Spinal cord (tissue), 10 donors: ENCODE measurements around the gene GRID1. TPM values are rescaled to one million over a fixed set of nuclear protein-coding genes. Genes with fewer than 3 reads are reported as not detected.
A peak's percentile ranks its signal among the peaks of the same experiment; 100 is the strongest.

Source experiments
- DNase-seq, 6 donors: peaks; one replicate each; pipeline versions ENCODE4 v3.0.0 to v3.0.0-alpha.2; 2013 to 2015; ENCODE audit warnings: low spot score in 6 of 6, low read depth in 4 of 6
- H3K27ac ChIP-seq: one replicate; pipeline ENCODE4 v1.5.1; 2013; ENCODE audit warnings: low read depth, low read length, control low read depth
- H3K27me3 ChIP-seq: one replicate; pipeline ENCODE4 v1.6.1; 2013; ENCODE audit warnings: low read length; ENCODE audit not compliant: control insufficient read depth, insufficient read depth
- H3K36me3 ChIP-seq: one replicate; pipeline ENCODE4 v1.6.1; 2013; ENCODE audit warnings: low read length; ENCODE audit not compliant: control insufficient read depth, insufficient read depth
- H3K4me1 ChIP-seq: one replicate; pipeline ENCODE4 v1.6.1; 2013; ENCODE audit warnings: low read length; ENCODE audit not compliant: control insufficient read depth, insufficient read depth
- H3K4me3 ChIP-seq: one replicate; pipeline ENCODE4 v1.5.1; 2013; ENCODE audit warnings: low read depth, low read length, control low read depth
- H3K9me3 ChIP-seq: one replicate; pipeline ENCODE4 v1.6.1; 2013; ENCODE audit warnings: low read length; ENCODE audit not compliant: control insufficient read depth, insufficient read depth
- WGBS: methylation state at CpG from one replicate; pipeline ENCODE4 v1.1.5; 2013; ENCODE audit warnings: missing lambda C conversion rate; ENCODE audit not compliant: insufficient coverage; 5-methylcytosine and 5-hydroxymethylcytosine counted together
- polyA plus RNA-seq, 2 donors: library from polyadenylated mRNA; unstranded; fragments of 120-200 nt; gene quantifications; one replicate each; pipeline ENCODE4 v1.2.1, GENCODE V29; 2013; ENCODE audit not compliant: insufficient read length in 2 of 2
- total RNA-seq, 2 donors: library from RNA; depleted of rRNA in 1 of 2; stranded (reverse); fragments of 120-200 nt in 1 of 2; fragments of >200 nt in 1 of 2; gene quantifications; one replicate each; pipeline versions ENCODE4 v1.2.3 to v1.2.4, GENCODE V29; 2013 to 2014
- donor health status: healthy.

The GRID1 gene
- total and polyA plus RNA-seq, 4 donors = 7.6 to 30.1 (median 22.2) TPM

GRCh38 chr10:86259901-86260562, 106.6 kb downstream of the GRID1 start:
- no peak overlapping the region for H3K4me3 ChIP-seq
- H3K27me3 ChIP-seq = no peaks in the 10 kb centered on the region
- no peak for DNase-seq
- peaks cover 4% of the 10 kb centered on the region for H3K36me3 ChIP-seq
- H3K9me3 ChIP-seq = no peaks in the 10 kb centered on the region
- 83% methylated on average over 3 of the region's 4 CpGs for WGBS
- peaks cover 55% of the 10 kb centered on the region for H3K4me1 ChIP-seq
- no peak overlapping the region for H3K27ac ChIP-seq

- DNase-seq = peak in 1 of 6 donors; percentile 19
- WGBS = 28% methylated on average over 2 of the region's 3 CpGs
- H3K4me1 ChIP-seq = peaks cover 44% of the 10 kb centered on the region
- no peak overlapping the region for H3K4me3 ChIP-seq
- no peaks in the 10 kb centered on the region for H3K27me3 ChIP-seq
- no peak overlapping the region for H3K27ac ChIP-seq
- H3K9me3 ChIP-seq = no peaks in the 10 kb centered on the region
- H3K36me3 ChIP-seq = peaks cover 4% of the 10 kb centered on the region
These were observed 107.7 kb downstream of the GRID1 start for GRCh38 chr10:86258941-86259340.

GRCh38 chr10:86258499-86258898, 108.1 kb downstream of the GRID1 start:
- no CpG with 5 or more reads among the region's 1 CpG for WGBS
- H3K4me3 ChIP-seq = no peak overlapping the region
- H3K9me3 ChIP-seq = no peaks in the 10 kb centered on the region
- H3K27me3 ChIP-seq = no peaks in the 10 kb centered on the region
- H3K36me3 ChIP-seq = peaks cover 4% of the 10 kb centered on the region
- DNase-seq = peak in 2 of 6 donors; percentile 38 to 41
- no peak overlapping the region for H3K27ac ChIP-seq
- H3K4me1 ChIP-seq = peaks cover 44% of the 10 kb centered on the region

- no peaks in the 10 kb centered on the region for H3K27me3 ChIP-seq
- peaks cover 4% of the 10 kb centered on the region for H3K36me3 ChIP-seq
- H3K27ac ChIP-seq = no peak overlapping the region
- no peak for DNase-seq
- peaks cover 41% of the 10 kb centered on the region for H3K4me1 ChIP-seq
- H3K9me3 ChIP-seq = no peaks in the 10 kb centered on the region
- H3K4me3 ChIP-seq = no peak overlapping the region
- no CpG with 5 or more reads among the region's 2 CpGs for WGBS
These were observed 108.9 kb downstream of the GRID1 start for GRCh38 chr10:86257683-86258082.

- Histone ChIP-seq H3K36me3 (peaks cover 4% of the 10 kb centered on the region), H3K27ac (no peak overlapping the region), H3K4me3 (no peak overlapping the region), H3K27me3 (no peaks in the 10 kb centered on the region), H3K4me1 (peaks cover 37% of the 10 kb centered on the region), H3K9me3 (no peaks in the 10 kb centered on the region)
- DNase-seq = no peak
- 95% methylated on average over 2 of the region's 4 CpGs for WGBS
These were observed 109.8 kb downstream of the GRID1 start for GRCh38 chr10:86256690-86257315.

- no peak overlapping the region for H3K27ac ChIP-seq
- peaks cover 25% of the 10 kb centered on the region for H3K4me1 ChIP-seq
- no peak overlapping the region for H3K4me3 ChIP-seq
- DNase-seq = no peak
- no peaks in the 10 kb centered on the region for H3K9me3 ChIP-seq
- WGBS = 89% methylated on average over 10 of the region's 14 CpGs
- H3K27me3 ChIP-seq = no peaks in the 10 kb centered on the region
- peaks cover 4% of the 10 kb centered on the region for H3K36me3 ChIP-seq
These were observed 111.0 kb downstream of the GRID1 start for GRCh38 chr10:86255405-86256251.

- H3K4me3 ChIP-seq = no peak overlapping the region
- H3K4me1 ChIP-seq = peaks cover 21% of the 10 kb centered on the region
- H3K9me3 ChIP-seq = no peaks in the 10 kb centered on the region
- WGBS = 73% methylated on average over 5 of the region's 6 CpGs
- H3K27ac ChIP-seq = no peak overlapping the region
- no peak for DNase-seq
- no peaks in the 10 kb centered on the region for H3K27me3 ChIP-seq
- peaks cover 4% of the 10 kb centered on the region for H3K36me3 ChIP-seq
These were observed 111.9 kb downstream of the GRID1 start for GRCh38 chr10:86254526-86255174.

GRCh38 chr10:86254081-86254480, 112.5 kb downstream of the GRID1 start:
- Histone ChIP-seq H3K4me1 (peaks cover 21% of the 10 kb centered on the region), H3K27ac (no peak overlapping the region)
- DNase-seq = no peak

More at GRCh38 chr10:86254081-86254480, 112.5 kb downstream of the GRID1 start:
- Histone ChIP-seq H3K36me3 (peaks cover 4% of the 10 kb centered on the region), H3K4me3 (no peak overlapping the region), H3K27me3 (no peaks in the 10 kb centered on the region), H3K9me3 (no peaks in the 10 kb centered on the region)
